ENCODE results near the gene IMP4.

- no peak for TF ChIP-seq CTCF (optimal IDR thresholded peaks at IDR 0.05 in 1 of 3, IDR thresholded peaks at IDR 0.05 in 1 of 3, conservative IDR thresholded peaks at IDR 0.05 in 1 of 3; ENCODE audit: extremely low read depth in 1 of 3, insufficient read depth in 2 of 3, low read length in 3 of 3)
- no peak for TF ChIP-seq EZH2 (IDR thresholded peaks at IDR 0.05; ENCODE audit: low read length)
Observed at GRCh38 chr2:130378898-130379214, 36.2 kb downstream of the IMP4 start.

Measured in keratinocyte (primary cell).